NCI-H2107 treated with DMSO at 0.1 percent for 48 hours (cell line): ENCODE measurements around the gene DNAJC11.
A peak's percentile ranks its signal among the peaks of the same experiment; 100 is the strongest.

Experiments
- DNase-seq: peaks from one replicate; lab custom pipeline; 2025; ENCODE audit not compliant: unreplicated experiment; lab: John Stamatoyannopoulos, UW

The DNAJC11 gene

GRCh38 chr1:6625584-6626149 lies 75.9 kb downstream of the DNAJC11 start:
- no peak for DNase-seq

DNA sequence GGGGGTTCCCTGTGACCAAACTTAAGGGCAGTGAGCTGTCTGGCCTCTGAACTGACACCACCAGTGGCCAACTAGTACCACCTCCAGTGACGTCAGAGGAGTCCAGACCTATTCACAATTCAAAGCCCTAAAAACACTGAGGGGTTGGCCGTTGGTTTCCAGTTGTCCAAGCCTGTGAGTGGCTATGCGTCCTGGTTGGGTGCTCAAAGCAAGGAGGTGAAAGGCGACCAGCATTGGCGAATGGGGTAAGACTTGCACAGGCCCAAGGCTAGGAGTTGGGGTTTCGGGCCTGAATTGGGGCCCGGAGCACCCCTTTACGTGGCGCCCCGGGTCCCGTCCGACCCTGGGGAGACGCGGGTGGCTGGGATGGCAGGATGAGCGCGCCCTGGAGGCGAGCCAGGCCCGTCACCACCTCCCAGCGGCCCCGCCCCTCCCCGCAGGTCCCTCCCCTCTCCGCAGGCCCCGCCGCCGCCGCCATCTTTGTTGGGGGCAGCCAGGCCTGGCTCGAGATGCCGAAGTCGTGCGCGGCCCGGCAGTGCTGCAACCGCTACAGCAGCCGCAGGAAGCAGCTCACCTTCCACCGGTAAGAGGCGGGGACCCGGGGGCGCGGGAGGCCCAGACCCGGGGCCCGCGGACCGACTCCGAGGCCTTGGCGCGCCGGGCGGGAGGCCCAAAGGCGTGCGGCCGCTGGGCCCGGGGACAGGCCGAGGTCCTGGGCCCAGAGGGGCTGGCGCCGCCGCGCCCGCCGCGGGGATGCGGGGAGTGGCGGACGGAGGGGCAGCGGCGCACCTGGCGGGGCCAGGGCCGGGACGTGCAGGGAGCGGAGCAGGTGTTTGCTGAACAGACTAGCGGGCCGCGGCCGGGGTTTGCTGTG lies 76.7 kb downstream of the DNAJC11 start, which contains the start of gene THAP3:
THAP3 (plus strand) TSS at position 159 of the 874 bp plus-strand sequence; CDS start at position 510, 351 bp downstream.
- no peak for DNase-seq

- no peak for DNase-seq
Observed at GRCh38 chr1:6623269-6623965, 78.2 kb downstream of the DNAJC11 start.

GRCh38 chr1:6622396-6623152 lies 79.0 kb downstream of the DNAJC11 start:
- no peak for DNase-seq

DNA sequence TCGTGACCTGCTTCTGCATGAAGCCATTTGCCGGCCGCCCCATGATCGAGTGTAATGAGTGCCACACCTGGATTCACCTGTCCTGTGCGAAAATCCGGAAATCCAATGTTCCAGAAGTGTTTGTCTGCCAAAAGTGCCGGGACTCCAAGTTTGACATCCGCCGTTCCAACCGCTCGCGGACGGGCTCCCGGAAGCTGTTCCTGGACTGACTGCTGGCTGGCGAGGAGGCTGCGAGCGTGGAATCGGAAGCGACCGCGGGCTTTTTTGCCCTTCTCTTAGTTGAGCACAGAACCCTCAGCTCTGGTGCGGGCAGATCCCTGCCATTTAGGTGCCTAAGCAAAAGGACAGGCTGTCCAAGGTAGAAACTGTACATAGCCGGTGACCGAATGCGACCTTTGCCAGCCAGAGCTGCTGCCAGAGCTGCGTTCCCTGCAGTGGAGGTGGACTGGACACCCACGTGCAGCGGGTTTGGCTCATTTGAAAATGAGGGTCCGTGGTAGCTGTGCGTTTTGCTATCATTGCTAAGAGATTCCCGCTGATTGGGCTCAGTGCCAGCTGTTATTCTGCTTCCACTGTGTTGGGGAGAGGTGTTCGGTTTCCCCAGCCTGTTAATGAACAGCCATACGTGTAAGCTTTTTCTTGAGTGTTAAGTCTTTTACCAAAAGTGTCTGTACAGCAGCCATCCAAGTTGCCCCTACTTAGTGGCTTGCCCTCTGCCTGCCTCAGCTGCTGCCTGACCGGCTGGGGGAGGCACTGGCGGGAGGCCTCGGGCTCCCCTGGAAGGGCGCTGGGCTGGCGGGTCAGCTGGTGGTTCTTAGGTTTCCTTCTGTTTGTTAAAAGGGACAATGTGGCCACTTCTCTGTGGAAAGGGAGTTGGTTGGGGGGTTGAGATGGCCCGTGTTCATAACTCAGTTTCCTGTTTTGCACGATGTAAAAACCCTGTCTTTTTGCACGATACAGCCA lies 79.9 kb downstream of the DNAJC11 start:
- DNase-seq = no peak

DNA sequence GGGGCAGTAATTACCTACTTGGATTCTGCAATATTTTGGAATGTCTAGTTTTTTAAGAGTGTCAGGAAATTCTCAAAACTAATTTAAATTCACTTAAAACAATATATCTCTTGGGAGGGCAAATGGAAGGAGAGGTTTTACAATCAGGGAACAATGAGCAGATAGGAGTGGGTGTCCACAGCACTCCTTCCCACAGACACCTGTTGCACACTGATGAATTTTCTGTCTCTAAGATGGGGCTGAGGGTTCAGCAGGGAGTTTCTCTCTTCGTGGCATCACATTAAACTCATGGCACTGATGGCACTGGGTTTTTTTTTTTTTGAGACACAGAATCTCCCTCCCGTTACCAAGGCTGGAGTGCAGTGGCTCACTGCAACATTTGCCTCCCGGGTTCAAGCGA lies 82.6 kb downstream of the DNAJC11 start:
- DNase-seq = no peak

DNA sequence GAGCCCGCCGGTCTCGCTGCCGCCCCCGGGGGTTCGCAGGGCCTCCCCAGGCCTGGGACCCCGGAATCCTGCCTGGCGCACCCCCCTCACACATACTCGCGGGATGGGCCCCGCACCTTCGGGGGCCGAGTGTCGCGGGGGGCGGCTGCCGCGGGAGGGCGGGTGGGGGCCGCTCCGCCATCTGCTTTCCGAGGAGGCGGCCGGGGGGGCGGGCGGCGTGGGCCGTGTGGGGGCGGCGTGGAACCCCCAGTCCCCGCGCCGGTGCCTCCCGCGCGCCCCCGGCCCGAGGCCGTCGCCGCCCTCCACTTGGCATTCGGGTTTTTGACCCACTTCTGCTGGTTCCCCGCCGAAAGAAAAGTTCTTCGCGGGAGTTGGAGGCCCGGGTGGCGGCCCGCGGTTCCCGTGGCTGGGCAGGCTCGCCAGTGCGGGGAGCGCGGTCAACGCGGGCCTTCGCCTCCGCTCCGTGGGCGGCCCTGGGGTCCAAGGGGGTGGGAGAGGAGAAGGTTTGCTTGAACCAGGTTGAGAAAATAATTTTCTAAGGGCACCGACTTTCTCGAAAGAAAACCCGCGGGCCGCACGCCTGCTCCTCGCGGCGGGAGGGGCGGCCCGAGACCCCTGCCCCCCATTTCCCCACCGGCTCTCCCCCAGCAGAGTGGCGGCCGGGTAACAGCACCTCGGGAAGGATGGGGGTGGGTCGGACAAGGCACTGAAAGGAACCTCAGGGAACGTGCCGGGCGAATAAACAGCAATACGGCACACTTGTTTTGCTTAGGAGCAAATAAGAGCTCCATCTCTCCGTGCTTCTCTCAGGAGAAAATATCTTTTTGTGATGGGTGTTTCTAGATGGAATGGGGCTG lies 86.5 kb downstream of the DNAJC11 start:
- DNase-seq = no peak

- no peak for DNase-seq
Observed at GRCh38 chr1:6614019-6614928, 87.3 kb downstream of the DNAJC11 start.

DNA sequence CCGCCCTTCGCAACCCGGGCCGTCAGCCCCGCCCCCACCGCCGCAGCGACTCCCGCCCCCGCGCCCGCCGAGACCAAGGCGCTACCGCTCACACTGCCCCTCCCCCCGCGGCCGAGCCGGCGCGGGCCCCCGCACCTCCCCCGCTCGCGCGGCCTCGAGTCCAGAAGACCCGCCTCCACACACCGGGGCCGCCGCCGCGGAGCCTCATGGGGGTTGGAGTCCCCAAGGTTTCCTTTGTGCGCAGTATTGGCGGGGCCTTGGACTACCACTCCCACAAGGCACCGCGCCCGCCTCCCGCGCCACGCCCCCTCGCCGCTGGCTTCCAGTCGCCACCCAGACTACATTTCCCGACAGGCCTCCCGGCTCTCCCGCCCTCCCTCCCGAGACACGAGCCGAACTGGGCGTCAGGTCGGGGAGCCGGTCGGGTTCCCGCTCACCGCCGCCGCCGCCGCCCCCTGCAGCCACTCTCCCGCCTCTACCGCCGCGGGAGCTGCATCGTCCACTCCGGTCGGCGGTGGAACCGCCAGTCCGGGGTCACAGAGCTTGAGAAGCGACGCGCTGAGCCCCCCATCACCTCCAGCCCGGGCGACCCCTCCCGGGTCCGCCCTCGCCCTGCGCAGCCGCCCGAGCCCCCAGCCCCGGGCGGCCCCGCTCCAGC lies 88.1 kb downstream of the DNAJC11 start, which contains the start of gene PHF13:
PHF13 (plus strand) TSS at position 371 of the 658 bp plus-strand sequence. CDS start 336 bp downstream, outside the sequence.
- peak; percentile 23 for DNase-seq

- DNase-seq = no peak
Observed at GRCh38 chr1:6612641-6613360, 88.8 kb downstream of the DNAJC11 start.

DNA sequence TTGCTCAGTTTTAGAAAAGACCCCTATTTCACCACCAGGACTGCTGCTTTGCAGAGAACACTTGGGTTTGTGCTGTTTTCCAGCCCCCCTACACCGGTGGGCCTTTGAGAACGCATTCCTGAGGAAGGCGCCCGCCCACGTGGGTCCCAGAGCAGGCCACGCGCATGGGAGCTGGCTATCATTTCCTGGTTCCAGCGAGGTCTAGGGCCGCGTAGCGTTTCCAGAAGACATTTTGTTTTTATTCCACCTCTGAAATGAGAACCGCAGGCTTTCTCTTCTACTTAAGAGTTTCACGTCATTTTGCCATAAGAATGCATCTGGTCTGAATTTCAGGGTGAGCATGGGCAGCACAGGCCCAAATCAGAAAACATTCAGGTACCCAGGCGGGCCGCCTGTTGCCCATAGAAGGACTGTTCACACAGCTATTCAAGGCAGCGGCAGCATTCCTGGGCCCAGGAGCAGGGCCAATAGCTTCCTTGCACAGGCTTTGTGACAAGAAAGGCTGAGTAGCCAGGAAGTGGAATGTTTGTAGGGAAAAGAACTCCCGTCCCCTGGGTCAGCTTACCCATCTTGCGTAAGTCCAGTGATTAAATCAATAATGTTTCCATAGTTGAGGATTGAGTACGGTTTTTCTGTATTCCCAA lies 97.6 kb downstream of the DNAJC11 start:
- DNase-seq = no peak

DNA sequence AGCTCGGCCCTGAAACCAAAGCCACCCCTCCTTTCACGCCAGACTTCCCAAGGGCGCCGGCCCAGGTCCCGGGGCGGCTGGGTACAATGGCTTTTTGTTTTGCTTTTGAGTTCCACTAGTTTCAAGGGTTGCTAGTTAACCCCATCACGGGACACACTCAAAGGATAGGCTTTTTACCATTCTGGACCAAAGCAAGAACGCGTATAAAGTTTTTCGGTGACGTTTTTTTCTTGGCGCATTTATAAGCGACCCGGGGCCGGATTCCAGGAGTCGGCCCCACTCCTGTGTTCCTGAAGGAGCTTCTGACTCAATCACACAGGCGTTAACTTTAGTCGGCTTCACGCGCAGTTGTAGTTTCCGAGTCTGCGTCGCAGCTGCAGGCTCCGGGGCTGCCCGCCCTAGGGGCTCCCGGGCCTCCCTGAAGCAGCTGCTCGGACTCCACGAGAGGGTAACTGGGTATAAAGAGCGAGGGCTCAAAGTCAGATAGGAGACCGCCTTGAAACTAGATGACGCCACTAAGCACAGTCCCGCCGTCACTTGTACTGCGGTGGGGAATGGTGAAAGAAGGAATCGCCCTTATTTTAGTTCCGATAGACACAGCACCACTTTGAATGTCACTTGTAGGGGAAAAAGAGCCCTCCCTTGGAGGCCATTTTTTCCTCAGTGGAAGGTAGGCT lies 98.2 kb downstream of the DNAJC11 start:
- no peak for DNase-seq

DNA sequence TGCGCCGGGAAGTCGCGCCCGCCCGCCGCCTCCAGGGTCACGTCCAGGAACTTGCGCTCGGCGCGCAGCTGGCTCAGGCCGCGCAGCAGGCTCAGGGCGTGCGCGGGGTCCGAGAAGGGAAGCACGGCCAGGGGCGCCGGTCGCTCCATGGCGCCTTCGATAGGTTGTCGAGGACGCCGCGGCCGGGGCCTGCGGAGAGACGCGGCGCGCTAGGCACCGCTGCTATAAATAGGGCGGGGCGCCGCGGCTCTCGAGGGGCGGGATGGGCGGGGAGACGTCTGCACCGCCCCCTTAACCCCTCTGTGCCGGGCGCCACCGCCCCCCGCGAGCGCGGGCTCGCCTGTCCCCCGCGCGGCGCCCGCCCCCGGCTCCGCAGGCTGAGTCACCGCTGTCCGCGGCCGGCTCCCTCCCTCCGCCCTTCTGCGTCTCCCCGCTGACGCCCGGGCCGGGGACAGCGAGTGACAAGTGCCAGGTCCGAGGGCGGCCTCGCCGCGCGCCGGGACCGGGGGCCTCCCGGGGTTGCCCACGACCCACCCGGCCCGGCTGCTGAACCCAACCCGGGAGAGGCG lies 98.9 kb downstream of the DNAJC11 start, which contains the start of gene KLHL21:
KLHL21 (minus strand) TSS at position 201 of the 569 bp plus-strand sequence; CDS start at position 149, 52 bp downstream.
- DNase-seq = no peak

GRCh38 chr1:6601923-6602668 lies 99.5 kb downstream of the DNAJC11 start:
- no peak for DNase-seq
